NCI-H345 (cell line): ENCODE measurements around the gene BLVRA.
"Not testable (repeated sequence)": the region's sequence is repeated elsewhere in the genome, so short reads cannot be mapped to it uniquely, and the experiment has no call there.

Experiments used
- DNase-seq: peaks from one replicate; lab custom pipeline; 2025; lab: John Stamatoyannopoulos, UW

BLVRA gene

DNA sequence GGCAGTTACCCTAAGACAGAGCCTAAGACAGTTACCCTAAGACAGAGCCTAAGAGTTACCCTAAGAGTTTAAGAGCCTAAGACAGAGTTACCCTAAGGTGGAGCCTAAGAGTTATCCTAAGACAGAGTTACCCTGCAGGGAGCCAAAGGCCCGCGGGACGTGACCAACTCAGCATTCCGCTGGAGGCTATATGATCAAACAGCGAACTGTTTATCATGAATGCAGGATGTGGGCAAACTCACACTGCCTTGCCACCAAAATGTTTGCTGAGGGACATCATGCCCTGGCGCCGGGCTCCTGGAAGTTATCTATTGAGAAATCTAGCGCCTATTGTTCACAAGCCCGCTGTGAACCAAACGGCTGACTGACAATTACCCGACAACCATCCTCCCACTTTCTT lies 49.9 kb downstream of the BLVRA start:
- DNase-seq = no peak

DNA sequence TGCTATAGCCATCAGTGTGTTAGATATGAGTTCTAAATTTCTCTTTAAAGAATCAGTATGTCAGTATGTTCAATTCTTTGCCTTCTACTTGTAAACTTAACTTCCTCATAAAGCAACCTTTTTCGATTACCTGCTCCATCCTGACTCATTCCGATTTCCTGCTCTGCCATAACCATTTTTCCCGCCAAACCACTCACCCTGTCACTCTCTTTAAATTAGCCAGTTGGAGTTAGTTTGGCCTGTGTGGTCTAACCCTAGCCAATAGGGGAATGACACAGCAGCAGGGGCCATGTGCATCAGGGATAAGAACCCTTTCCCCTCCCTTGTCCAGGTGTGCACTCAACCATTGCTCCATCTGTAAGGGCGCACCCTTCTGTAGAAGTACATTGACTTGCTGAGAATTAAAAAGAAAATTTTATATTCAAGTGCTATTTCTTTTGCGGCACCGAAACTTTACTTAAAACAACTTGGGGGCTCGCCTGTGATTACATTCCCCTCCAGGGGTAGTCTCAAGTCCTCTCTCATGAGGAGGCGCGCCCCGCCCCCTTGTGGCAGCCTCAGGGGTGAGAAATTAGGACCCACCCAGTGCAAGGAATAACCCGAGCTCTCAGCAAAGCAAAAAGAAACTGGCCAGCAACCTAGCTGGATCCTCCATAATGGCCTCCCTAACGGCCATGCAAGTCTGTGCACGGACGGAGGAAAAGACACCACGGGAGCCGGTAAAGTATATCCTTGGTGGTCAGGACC lies 51.9 kb downstream of the BLVRA start:
- DNase-seq = not testable (repeated sequence)

DNA sequence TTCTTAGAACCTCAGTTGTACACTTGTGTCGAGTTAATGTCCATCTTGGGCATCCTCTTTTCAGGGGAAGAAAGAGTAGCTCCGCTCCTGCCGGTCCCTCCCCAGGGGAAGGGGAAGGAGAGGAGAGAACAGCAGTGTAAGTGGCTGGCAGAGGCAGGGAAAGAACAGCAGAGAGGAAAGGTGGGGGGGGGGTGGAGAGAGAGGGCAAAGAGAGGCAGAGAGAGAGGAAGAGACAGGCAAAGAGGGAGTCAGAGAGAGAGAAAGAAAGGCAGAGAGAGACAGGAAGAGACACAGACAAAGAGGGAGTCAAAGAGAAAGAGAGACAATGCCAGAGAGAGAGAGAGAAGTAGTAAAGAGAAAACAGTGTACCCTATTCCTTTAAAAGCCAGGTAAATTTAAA lies 56.9 kb downstream of the BLVRA start:
- DNase-seq = no peak

DNA sequence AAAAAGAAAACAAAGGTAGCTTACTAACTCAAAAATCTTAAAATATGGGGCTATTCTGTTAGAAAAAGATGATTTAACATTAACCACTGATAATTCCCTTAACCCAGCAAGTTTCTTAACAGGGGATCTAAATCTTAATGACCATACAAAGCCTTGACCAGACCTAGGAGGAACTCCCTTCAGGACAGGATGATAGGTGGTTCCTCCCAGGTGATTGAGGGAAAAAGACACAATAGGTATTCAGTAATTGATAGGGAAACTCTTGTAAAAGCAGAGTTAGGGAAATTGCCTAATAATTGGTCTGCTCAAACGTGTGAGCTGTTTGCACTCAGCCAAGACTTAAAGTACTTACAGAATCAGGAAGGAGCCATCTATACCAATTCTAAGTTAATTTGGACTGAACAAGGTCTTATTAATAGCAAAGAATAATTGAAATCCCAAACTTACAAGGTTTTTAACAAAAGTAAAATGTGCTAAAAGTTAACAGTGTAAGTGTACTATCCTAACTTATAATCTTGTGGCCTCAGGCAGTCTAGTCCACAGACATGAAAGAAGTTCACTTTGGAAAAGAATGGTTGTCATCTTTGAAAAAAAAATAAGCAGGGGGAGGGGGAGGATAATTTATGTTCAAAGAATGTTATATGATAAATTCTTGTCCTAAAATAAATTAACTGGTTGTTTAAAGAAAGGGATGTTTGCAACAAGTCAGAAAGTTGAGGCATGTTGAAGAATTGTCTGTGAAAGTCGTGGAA lies 57.7 kb downstream of the BLVRA start:
- not testable (repeated sequence) for DNase-seq

DNA sequence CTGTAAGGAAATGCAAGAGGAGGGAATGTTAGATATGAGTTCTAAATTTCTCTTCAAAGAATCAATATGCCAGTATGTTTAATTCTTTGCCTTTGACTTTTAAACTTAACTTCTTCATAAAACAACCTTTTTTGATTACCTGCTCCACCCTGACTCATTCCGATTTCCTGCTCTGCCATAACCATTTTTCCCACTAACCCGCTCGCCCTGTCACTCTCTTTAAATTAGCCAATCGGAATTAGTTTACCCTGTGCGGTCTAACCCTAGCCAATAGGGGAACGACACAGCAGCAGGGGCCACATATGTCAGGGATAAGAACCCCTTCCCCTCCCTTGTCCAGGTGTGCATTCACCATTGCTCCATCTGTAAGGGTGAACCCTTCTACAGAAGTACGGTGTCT lies 64.9 kb downstream of the BLVRA start:
- not testable (repeated sequence) for DNase-seq

DNA sequence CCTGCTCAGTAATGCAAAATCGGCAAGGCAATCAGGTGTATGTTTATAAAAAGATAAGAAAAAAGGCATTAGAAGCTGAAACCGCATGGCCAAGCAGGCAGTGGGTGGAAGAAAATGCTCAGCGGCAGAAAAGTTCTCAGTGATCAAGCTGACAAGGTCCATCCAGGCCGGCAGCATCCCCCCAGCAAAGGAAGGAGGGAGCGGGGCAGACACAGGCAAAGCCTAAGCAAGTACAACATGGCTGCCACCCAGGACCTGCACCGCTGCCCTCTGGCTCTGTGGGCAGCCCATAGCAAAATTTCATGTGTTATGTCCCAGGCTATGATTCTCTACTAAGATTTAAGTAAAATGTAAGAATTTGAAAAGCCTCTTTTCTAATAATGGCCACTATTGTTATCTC lies 65.5 kb downstream of the BLVRA start:
- DNase-seq = no peak

DNA sequence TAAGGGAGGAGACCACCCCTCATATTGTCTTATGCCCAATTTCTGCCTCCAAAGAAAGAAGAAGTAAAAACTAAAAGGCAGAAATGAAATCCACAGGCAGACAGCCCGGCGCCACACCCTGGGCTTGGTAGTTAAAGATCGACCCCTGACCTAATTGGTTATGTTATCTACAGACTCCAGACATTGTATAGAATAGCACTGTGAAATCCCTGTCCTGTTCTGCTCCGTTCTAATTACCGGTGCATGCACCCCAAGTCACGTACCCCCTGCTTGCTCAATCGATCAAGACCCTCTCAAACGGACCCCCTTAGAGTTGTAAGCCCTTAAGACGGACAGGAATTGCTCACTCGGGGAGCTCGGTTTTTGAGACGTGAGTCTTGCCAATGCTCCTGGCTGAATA lies 66.0 kb downstream of the BLVRA start:
- not testable (repeated sequence) for DNase-seq

DNA sequence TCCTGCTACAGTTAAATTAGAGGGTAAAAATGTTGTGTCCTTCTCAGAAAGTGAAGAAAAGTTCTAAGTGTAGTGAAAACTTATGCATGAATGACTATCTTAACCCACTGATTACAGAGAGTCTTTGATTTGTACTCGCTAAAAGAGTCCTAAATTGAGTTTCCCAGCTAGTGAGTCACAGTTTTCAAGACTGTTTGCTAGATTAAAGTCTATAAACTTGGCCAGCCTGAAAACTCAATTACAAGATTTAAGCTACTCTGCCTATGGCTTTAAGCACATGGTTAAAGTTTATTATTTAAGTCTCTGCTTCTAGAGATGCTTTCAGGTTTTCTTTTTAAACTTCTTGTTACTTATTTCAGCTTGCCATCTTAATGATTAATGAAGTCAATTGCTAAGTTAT lies 66.5 kb downstream of the BLVRA start:
- DNase-seq = no peak

DNA sequence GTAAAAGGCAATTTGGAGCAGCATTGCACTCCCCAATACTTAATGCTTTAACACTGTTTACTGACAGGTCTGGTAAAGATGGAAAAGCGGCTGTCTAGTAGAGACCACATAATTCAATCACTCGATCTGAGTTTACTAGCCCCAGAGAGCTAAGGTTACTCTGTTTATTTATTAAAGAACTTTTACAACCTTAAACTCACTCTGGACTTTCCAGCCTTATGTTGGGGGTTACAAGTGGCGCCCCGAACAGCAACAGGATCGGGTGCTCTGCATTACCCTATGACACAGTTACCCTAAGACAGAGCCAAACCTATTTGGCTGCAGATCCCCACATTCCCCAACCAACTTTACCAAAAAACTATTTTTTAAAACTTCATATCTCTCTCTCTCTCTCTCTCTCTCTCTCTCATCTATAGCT lies 66.9 kb downstream of the BLVRA start:
- DNase-seq = no peak

DNA sequence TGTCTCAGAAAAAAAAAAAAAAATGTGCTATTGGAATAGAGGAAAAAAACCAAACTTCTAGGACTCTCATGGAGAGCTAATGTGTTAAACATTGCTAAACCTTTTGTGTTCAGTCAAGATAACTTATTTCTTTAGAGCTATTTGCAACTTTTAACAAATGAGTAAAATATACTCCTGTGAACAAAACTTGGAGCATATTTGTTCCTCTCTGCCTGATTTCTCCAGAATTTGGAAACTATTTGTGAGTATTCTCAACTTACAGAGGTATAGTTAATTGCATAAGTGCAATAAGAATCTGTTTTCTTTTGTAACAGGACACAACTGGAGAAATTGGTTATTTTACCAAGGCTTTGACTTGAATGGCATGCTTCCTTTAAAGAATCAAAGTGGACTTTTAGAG lies 72.4 kb downstream of the BLVRA start:
- not testable (repeated sequence) for DNase-seq

DNA sequence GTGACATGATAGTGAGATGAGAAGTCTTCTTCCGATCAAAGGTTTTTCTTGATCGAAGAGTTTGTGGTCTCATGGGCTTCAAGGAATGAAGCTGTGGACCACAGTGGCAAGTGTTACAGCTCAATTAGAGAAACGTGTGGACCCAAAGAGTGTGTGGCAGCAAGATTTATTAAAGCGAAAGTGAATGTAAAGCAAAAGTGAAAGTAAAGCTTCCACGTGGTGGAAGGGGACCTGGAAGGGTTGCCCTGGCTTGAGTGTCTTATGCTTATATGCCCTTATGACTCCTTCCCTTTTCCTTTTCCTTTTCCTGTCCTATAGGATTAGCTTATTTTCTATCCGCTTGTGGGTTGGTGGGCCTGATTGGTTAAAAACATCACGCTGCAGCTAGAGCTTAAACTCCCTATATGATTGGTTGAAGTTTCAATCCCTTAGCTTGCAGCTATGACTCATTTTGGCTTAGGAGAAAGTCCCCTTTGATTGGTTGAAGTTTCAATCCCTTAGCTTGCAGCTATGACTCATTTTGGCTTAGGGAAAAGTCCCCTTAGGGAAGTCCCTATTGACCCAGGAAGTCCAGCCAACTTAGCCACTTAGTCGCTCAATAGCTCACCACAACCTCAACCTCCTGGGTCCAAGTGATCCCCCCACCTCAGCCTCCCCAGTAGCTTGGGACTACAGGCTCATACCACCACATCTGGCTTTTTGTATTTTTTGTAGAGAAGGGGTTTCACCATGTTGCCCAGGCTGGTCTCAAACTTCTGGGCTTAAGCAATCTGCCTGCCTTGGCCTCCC lies 76.2 kb downstream of the BLVRA start:
- no peak for DNase-seq

DNA sequence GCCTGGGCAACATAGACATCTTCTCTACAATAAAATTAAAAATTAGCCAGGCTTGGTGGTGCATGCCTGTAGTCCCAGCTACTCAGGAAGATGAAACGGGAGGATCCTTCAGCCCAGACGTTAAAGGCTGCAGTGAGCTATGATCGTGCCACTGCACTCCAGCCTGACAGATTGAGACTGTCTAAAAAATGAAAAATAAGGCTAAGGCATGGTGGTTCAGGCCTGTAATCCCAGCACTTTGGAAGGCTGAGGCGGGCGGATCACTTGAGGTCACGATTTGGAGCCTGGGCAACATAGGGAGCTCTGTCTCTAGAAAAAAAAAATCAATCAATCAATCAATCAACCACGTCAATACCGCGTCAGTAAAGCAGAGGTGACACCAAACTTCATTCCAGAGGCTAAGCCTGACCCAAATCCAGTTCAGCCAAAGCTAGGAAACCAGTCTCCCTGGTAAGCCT lies 79.8 kb downstream of the BLVRA start:
- DNase-seq = no peak

DNA sequence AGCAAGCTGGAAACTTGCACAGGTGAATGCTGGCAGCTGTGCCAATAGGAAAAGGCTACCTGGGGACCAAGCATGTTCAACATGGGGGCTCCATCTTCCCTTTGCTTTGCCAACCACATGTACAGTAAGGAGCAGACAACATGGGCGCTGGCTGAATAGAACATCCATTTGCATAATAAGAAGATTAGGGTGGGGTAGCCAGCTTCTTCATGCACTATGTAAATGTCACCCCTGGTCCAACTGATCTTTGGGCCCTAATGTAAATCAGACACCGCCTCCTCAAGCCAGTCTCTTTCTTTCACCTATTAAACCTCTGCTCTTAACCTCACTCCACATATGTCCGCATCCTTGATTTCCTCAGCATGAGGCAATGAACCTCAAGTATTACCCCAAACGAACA lies 84.8 kb downstream of the BLVRA start:
- DNase-seq = no peak

DNA sequence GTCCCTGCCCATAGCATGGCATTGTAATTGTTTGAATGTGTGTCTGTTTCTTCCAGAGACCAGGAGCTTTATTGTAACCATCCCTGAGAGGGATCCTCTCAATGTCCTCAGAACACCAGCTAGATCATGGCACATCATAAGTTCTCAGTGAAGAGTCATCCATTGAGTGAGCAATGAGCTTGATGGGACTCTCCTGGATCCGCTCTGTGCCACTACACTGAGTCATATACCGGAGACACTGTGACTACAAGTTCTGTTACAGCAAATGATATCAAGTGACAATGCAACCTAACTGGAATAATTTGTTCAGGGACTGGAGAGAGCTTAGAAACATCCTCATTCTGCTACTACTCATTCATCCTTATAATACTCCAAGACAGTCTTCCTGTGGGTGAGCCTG lies 85.8 kb downstream of the BLVRA start:
- DNase-seq = no peak

DNA sequence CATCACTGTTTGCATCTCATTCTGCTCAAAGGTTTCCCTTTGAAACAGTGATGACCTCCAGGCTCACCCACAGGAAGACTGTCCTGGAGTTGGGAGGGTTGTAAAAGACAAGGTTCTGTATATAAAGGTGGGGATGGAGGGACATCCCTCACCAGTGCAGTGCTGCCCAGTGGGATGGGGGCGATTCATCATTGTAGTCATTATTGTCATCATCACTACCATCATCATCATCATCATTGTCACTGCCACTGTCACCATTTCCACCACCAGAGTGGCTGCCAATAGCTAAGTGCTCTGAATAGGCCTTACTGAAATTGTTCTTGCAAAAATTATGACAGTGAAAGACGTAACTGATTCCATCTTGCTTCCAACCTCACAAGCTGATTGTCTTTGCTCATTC lies 86.2 kb downstream of the BLVRA start:
- DNase-seq = no peak

DNA sequence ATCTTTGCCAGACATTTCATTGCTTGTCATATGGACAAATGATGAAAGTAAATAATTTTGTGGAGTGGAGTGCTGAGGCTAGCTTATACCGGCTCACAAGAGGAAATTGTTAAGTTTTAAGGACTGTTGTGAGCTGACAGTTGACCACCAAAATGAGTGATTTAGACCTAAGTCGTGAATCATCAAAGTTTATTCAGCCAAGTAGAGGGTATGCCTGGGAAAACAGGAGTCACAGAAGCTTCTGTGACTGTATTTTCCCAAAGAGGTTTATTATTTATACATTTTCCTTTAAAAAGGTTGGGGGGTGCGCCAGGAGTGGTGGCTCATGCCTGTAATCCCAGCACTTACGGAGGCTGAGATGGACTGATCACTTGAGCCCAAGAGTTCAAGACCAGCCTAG lies 89.0 kb downstream of the BLVRA start:
- no peak for DNase-seq

DNA sequence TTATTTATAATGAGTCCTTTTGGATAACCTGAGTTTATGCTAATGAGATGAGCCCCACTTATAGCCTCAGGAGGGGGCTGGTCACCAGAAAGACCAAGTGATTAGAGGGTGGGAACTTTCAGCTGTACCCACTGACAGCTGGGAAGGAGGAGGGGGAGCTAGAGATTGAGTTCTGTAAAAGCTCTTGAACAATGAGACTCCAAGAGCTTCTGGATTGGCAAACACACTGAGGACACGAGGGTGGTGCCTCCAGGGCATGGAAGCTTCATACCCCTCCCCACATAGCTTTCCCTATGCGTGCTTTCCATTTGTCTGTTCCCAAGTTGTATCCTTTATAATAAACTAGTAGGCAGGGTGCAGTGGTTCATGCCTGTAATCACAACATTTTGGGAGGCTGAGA lies 90.6 kb downstream of the BLVRA start:
- DNase-seq = no peak

DNA sequence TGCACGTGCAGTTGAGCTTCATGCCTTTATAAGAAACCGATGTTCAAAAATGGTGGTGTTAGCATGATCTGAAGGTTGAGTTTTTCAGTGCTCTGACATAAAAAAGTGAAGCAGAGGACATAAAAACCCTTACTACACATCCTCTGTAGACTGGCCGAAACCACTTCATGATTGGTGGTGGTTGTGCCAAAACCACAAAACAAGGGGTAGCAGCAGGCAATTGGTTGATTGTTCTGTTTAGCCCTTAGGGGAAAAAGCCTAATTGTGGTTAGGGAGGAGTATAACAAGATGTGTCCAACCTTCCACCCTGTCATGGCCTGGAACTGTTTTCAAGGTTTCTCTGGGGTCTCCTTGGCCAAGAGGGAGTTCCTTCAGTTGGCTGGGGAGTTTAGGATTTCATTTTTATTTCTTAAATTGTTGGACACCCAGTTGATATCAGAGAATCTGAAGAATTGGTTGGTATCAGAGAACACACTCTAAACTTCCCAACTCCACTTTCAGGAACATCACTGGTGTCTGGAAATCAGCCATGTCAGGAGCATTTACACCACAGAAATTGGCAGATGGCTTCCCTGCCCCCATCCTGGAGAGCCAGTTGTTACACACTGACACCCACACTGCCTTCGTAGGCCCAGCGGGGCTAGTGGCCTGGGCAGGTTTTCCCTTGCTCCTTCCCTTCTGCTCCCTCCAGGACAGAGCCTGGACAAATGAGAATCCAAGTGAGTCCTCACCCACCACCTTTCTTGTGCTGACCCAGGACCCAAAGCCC lies 92.1 kb downstream of the BLVRA start:
- DNase-seq = no peak

DNA sequence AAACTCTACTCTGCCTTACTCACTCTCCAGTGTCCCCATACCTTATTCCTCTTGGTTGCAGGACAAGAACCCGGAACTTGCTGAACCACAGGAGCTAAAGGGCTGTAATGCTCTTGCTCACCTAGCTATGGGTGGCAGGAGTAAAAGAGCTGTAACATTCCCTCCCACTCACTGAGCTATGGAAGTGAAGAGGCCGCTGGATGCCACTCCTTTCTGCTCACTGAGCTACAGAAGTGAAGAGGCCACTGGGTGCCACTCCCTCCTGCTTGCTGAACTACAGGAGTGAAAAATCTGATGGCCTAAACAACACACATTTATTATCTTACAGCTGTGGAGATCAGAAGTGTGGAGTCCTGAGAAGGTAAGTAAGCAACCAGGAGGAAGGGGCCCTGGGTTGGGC lies 93.3 kb downstream of the BLVRA start:
- no peak for DNase-seq

DNA sequence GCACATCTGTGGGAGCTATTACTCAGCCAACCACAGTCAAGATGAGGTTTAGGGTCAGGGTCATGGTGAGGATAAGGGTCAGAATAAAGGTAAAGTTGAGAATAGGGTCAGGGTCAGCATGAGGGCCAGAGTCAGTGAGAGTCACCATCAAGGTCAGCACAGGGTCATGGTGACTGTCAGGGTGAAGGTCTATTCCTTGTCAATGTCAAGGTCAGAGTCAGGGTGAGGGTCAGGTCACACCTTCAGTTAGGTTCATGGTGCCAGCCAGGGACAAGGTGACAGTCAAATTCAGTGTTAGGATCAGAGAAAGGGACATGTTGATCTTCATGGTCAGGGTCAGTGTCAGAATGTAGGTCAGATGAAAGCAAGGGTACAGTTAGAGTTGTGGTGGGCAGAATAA lies 96.7 kb downstream of the BLVRA start:
- no peak for DNase-seq

DNA sequence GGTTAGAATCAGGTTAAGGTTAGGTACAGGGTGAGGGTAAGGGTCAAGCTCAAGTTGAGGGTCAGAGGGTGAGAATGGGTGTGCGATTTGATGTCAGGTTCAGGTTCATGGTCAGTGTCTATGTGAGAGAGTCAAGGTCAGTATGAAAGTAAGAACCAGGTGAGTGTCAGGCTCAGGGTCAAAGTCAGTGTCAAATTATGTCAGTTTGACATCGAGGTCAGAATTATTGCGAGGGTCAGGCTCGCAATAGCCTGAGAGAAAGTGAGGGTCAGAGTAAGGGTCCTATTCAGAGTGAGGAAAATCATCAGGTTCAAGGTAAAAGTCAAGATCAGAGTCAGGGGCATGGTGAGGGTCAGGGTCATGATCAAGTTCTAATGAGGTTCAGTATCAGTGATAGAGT lies 97.8 kb downstream of the BLVRA start:
- no peak for DNase-seq
